GM13977 (cell line): Measurements from ENCODE around the gene MLN.

Source experiments
- DNase-seq: peaks from one replicate; pipeline ENCODE4 v3.0.0; 2012; ENCODE audit warnings: low spot score
- in situ Hi-C: fragments of 300-500 bp; cut with MboI; formaldehyde crosslinking; loops from one replicate; pipeline ENCODE4 v1.12.0; 2022; ENCODE audit warnings: low sequenced_read_pairs, low pct_unique_long_range_greater_than_20kb, mixed read lengths, inconsistent platforms; ENCODE audit not compliant: unreplicated experiment
- TF ChIP-seq, protein P1 (sequence below): IDR thresholded peaks from 2 replicates; pipeline ENCODE4 v1.5.1; 2012; ENCODE audit warnings: mild to moderate bottlenecking, control low read depth; ENCODE audit not compliant: insufficient read depth; ENCODE audit errors: extremely low read depth, missing control alignments

MLN gene

GRCh38 chr6:33766921-33767907, 36.6 kb downstream of the MLN start:
- no peak for DNase-seq
- TF ChIP-seq, protein P1, sequence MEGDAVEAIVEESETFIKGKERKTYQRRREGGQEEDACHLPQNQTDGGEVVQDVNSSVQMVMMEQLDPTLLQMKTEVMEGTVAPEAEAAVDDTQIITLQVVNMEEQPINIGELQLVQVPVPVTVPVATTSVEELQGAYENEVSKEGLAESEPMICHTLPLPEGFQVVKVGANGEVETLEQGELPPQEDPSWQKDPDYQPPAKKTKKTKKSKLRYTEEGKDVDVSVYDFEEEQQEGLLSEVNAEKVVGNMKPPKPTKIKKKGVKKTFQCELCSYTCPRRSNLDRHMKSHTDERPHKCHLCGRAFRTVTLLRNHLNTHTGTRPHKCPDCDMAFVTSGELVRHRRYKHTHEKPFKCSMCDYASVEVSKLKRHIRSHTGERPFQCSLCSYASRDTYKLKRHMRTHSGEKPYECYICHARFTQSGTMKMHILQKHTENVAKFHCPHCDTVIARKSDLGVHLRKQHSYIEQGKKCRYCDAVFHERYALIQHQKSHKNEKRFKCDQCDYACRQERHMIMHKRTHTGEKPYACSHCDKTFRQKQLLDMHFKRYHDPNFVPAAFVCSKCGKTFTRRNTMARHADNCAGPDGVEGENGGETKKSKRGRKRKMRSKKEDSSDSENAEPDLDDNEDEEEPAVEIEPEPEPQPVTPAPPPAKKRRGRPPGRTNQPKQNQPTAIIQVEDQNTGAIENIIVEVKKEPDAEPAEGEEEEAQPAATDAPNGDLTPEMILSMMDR: no peak
- in situ Hi-C loops: no loop called here

GRCh38 chr6:33765368-33765767, 38.4 kb downstream of the MLN start:
- TF ChIP-seq, protein P1: no peak
- DNase-seq: no peak
- in situ Hi-C loops: no loop called here

GRCh38 chr6:33764036-33764435, 39.8 kb downstream of the MLN start:
- TF ChIP-seq, protein P1: no peak
- in situ Hi-C loops: no loop called here
- no peak for DNase-seq

DNA sequence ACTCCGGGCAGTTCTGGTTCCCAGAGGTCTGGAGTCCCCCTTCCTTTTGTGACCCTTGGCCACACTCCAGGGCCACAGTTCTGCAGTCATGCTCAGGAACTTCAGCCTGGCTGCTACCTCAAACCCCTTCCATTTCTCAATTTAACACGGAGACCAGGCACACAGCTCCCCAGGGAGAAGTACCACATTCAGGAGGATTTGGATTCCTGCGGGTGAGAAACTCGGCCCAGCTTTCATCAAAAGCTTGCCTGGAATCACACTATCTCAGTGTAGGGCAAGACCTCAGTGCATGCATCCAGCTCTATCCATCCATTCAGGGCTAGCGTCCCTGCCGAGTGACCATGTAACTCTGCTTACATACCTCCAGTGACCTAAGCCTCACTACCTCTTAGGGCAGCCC, 40.3 kb downstream of the MLN start:
- DNase-seq: no peak
- in situ Hi-C loops: no loop called here
- TF ChIP-seq, protein P1: no peak

DNA sequence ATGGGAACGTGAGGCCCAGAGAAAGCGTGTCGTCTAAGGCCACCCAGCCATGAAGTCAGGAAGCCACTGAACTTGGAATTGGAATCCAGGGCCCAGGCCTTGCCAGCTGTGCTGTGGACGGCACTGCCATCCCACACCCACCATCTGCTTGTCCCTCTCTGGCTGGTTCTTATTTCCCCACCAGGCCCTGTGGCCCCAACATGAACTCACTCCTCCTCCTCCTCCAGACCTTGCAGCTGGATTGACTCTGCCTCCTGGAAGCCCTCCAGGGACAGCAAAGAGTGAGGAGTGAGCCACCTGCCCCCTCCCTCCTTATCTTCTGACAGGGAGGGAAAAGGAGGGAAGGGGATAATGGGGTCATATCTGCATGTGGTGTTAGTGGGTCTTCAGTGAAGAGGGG, 41.1 kb downstream of the MLN start:
- no peak for DNase-seq
- TF ChIP-seq, protein P1: no peak
- in situ Hi-C loops: no loop called here

DNA sequence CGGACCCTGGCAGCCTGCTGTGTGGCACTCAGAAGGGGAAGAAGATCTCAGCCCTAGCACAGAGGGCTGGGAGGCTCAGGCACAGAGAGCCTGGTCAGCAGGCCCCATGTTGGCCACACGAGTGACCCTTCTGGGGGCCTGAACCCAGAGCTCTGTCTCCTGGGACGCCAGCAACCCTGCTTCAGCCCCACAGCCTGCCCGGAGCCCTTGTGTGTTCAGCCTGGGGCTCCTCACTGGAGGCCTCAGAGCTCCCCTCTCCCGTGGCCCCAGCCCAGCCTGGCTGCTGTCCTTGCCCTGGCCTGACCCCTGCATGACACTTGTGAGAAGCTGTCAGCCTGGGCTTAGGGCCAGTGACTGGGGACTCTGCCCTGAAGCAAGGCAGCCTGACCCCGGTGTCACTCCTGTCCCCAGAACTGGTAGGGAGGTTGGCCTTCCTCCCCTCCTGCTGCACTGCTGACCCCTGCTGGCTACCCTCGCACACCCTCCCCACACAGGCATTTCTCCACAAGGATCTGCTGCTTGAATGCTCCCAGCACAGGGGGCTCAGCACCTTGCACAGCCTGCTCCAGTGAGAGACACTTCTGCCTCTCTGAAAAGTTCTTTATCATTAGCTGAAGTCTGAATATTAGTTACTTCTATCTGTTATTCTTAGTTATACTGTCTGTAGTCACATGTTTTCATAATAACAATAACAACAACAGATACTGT, 41.7 kb downstream of the MLN start:
- peak; percentile 66 for DNase-seq
- TF ChIP-seq, protein P1: peak; percentile 78
- in situ Hi-C loops: no loop called here
